ENCODE data around the gene RYR2. TPM values are rescaled to one million over a fixed set of nuclear protein-coding genes. Genes with fewer than 3 reads are reported as not detected.

RYR2 gene
- total RNA-seq, 2 donors from 2014 or later = 0.05 to 0.39 TPM

DNA sequence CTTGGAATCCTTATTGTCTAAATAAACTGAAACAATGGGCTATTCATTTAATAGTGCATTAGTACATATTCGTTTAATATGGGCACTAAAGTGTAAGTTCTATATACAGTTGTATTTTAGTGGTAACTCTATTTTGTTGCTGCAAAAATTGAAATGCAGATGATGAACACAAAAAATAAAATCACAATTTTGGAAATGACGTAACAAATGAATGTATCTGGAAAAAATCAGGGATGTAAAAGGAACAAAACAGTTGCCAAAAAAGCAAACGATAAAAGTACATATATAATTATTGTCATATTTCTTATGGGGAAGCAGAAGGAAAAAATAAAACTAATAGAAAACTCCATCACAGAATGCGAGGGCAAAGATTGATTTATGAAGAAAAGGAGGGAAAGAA, 254.9 kb downstream of the RYR2 start:
- H3K9me3 ChIP-seq (ENCODE audit: control insufficient read depth, low read length, poor library complexity, severe bottlenecking) = no peaks in the 10 kb centered on the region
- Mint-ChIP-seq H3K4me3 (no peak overlapping the region), H3K36me3 (ENCODE audit: low read depth) (no peaks in the 10 kb centered on the region), H3K27me3 (no peaks in the 10 kb centered on the region), H3K4me1 (no peaks in the 10 kb centered on the region), H3K27ac (no peak overlapping the region)
- no peak for ATAC-seq
- DNase-seq = no peak

DNA sequence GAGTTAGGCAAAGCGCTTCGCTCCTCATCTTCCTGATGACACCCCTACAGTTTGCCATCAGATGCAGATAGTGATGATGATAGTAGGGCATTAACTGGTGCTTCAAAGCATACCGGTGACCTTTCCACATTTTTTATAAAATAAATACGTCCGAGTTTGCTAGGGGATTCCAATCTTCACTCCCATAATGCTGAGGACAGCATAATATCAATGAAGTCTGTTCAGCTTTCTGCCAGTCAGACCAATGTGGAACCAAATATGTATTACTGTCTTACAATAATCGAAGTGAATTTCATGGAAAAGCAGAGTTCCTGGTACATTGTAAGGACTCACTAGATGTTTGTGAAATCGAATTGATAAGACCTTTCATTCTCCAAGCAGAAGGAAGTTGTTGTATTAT, 258.7 kb downstream of the RYR2 start:
- Mint-ChIP-seq H3K27ac (no peak overlapping the region), H3K4me1 (no peaks in the 10 kb centered on the region), H3K27me3 (no peaks in the 10 kb centered on the region), H3K36me3 (ENCODE audit: low read depth) (no peaks in the 10 kb centered on the region), H3K4me3 (no peak overlapping the region)
- ATAC-seq (no peak), DNase-seq (no peak)
- no peaks in the 10 kb centered on the region for H3K9me3 ChIP-seq (ENCODE audit: control insufficient read depth, low read length, poor library complexity, severe bottlenecking)

DNA sequence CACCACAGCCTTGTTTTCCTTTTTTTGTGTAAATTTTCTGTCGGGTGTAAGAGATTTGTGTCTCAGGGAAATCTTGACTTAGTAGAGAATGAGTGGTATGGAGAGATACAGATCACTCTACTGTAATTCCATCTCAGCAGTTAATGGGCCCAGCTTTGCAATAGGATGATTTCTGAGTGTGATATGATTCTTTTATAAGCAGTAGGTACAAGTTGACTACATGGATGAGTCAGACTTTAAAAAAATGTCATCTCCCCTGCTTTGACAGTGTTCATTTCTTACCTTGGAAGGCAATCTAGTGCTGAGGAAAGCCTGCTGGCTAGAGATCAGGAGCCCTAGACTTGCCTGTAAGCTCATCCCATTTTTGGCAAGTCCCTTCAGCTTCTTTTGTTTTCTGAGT, 261.9 kb downstream of the RYR2 start:
- no peaks in the 10 kb centered on the region for H3K36me3 Mint-ChIP-seq (ENCODE audit: low read depth)
- H3K4me1 Mint-ChIP-seq = no peaks in the 10 kb centered on the region
- no peak overlapping the region for H3K27ac Mint-ChIP-seq
- H3K4me3 Mint-ChIP-seq = no peak overlapping the region
- no peaks in the 10 kb centered on the region for H3K9me3 ChIP-seq (ENCODE audit: control insufficient read depth, low read length, poor library complexity, severe bottlenecking)
- H3K27me3 Mint-ChIP-seq = no peaks in the 10 kb centered on the region
- ATAC-seq (no peak), DNase-seq (no peak)

DNA sequence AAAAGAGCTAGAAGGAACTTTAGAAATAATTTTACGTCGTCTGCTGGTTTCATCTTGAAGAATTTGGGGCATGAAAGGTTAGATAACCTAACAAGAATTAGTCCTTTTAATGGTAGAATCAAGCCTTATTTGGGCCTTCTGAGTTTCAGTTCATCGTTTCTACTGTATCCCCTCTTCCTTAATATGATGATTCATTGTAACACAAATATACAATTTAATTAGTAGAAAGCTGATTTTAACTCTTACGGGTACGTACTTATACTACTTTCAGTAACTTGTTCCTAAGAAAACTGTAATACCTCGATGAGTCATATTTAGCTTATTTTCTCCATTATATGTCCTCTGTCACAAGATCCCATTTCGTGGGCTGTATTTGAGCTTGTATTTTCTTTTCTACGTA, 264.7 kb downstream of the RYR2 start:
- no peak for DNase-seq
- no peak overlapping the region for H3K27ac Mint-ChIP-seq

GRCh38 chr1:237309595-237310118, 267.7 kb downstream of the RYR2 start:
- peaks cover 4% of the 10 kb centered on the region for H3K9me3 ChIP-seq (ENCODE audit: control insufficient read depth, low read length, poor library complexity, severe bottlenecking)
- no peak overlapping the region for H3K27ac Mint-ChIP-seq
- no peaks in the 10 kb centered on the region for H3K36me3 Mint-ChIP-seq (ENCODE audit: low read depth)
- no peak overlapping the region for H3K4me3 Mint-ChIP-seq
- peaks cover 5% of the 10 kb centered on the region for H3K27me3 Mint-ChIP-seq
- no peaks in the 10 kb centered on the region for H3K4me1 Mint-ChIP-seq
- no peak for DNase-seq
- ATAC-seq = no peak

More for the DNA sequence above, 264.7 kb downstream of the RYR2 start:
- H3K4me1 Mint-ChIP-seq = no peaks in the 10 kb centered on the region
- peaks cover 2% of the 10 kb centered on the region for H3K27me3 Mint-ChIP-seq
- H3K36me3 Mint-ChIP-seq (ENCODE audit: low read depth) = no peaks in the 10 kb centered on the region
- no peak overlapping the region for H3K4me3 Mint-ChIP-seq
- ATAC-seq = no peak
- peaks cover 4% of the 10 kb centered on the region for H3K9me3 ChIP-seq (ENCODE audit: control insufficient read depth, low read length, poor library complexity, severe bottlenecking)

DNA sequence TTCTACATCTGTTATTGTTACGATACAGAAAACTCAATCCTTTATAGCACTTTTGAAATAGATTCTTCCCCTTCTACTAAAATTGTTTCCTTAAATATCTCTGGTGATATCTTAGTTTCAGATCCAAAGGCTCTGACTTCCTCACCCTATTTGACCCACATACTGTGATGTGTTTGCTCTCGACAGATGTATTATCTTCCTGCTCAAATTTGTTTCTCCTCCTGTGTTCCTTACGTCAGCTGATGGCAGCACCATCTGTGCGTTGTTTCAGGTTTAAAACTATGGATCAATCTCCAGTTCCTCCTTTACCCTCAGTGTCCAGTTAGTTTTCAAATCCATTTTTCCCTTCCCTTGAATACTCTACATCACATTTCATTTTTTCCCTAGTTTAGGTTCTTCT, 274.4 kb downstream of the RYR2 start:
- no peak for ATAC-seq

GRCh38 chr1:237318748-237319147, 276.8 kb downstream of the RYR2 start:
- no peaks in the 10 kb centered on the region for H3K9me3 ChIP-seq (ENCODE audit: control insufficient read depth, low read length, poor library complexity, severe bottlenecking)
- Mint-ChIP-seq H3K4me3 (no peak overlapping the region), H3K36me3 (ENCODE audit: low read depth) (no peaks in the 10 kb centered on the region), H3K27ac (no peak overlapping the region), H3K27me3 (no peaks in the 10 kb centered on the region), H3K4me1 (no peaks in the 10 kb centered on the region)
- DNase-seq = no peak
- no peak for ATAC-seq

More for the DNA sequence above, 274.4 kb downstream of the RYR2 start:
- Mint-ChIP-seq H3K4me3 (no peak overlapping the region), H3K36me3 (ENCODE audit: low read depth) (no peaks in the 10 kb centered on the region), H3K27ac (no peak overlapping the region), H3K27me3 (peaks cover 5% of the 10 kb centered on the region), H3K4me1 (no peaks in the 10 kb centered on the region)
- DNase-seq = no peak
- H3K9me3 ChIP-seq (ENCODE audit: control insufficient read depth, low read length, poor library complexity, severe bottlenecking) = no peaks in the 10 kb centered on the region

DNA sequence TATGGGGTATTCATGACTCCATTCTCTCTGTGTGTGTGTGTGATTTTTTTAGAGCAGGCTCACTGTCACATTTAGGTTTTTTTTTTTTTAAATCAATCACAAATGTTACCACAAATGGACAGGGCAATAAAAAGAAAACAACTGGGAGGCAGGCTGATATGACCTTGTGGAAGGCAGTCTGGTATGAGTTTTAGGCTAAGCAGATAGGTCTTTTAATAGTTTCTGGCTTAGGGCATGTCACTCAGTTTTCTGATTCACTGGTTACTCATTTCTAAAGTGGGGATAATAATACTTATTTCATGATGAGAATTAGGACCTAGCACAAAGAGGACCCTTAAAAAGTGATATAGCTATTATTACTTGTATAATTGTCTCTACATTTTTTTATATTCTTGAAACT, 278.9 kb downstream of the RYR2 start:
- no peak for ATAC-seq

GRCh38 chr1:237324226-237324625, 282.2 kb downstream of the RYR2 start:
- no peak for ATAC-seq
- no peak overlapping the region for H3K27ac Mint-ChIP-seq
- H3K4me1 Mint-ChIP-seq = no peaks in the 10 kb centered on the region
- no peaks in the 10 kb centered on the region for H3K36me3 Mint-ChIP-seq (ENCODE audit: low read depth)
- no peak for DNase-seq
- H3K27me3 Mint-ChIP-seq = no peaks in the 10 kb centered on the region
- no peaks in the 10 kb centered on the region for H3K9me3 ChIP-seq (ENCODE audit: control insufficient read depth, low read length, poor library complexity, severe bottlenecking)
- no peak overlapping the region for H3K4me3 Mint-ChIP-seq

More for the DNA sequence above, 278.9 kb downstream of the RYR2 start:
- H3K9me3 ChIP-seq (ENCODE audit: control insufficient read depth, low read length, poor library complexity, severe bottlenecking) = no peaks in the 10 kb centered on the region
- Mint-ChIP-seq H3K4me3 (no peak overlapping the region), H3K36me3 (ENCODE audit: low read depth) (no peaks in the 10 kb centered on the region), H3K4me1 (no peaks in the 10 kb centered on the region), H3K27me3 (no peaks in the 10 kb centered on the region), H3K27ac (no peak overlapping the region)
- no peak for DNase-seq

GRCh38 chr1:237327061-237327460, 285.1 kb downstream of the RYR2 start:
- no peaks in the 10 kb centered on the region for H3K36me3 Mint-ChIP-seq (ENCODE audit: low read depth)
- peaks cover 6% of the 10 kb centered on the region for H3K27me3 Mint-ChIP-seq
- no peaks in the 10 kb centered on the region for H3K4me1 Mint-ChIP-seq
- DNase-seq (no peak), ATAC-seq (no peak)
- H3K4me3 Mint-ChIP-seq = no peak overlapping the region
- H3K27ac Mint-ChIP-seq = no peak overlapping the region
- no peaks in the 10 kb centered on the region for H3K9me3 ChIP-seq (ENCODE audit: control insufficient read depth, low read length, poor library complexity, severe bottlenecking)

GRCh38 chr1:237340892-237341291, 298.9 kb downstream of the RYR2 start:
- Mint-ChIP-seq H3K4me1 (no peaks in the 10 kb centered on the region), H3K27ac (no peak overlapping the region), H3K36me3 (ENCODE audit: low read depth) (no peaks in the 10 kb centered on the region), H3K4me3 (no peak overlapping the region), H3K27me3 (peaks cover 9% of the 10 kb centered on the region)
- ATAC-seq (no peak), DNase-seq (no peak)
- no peaks in the 10 kb centered on the region for H3K9me3 ChIP-seq (ENCODE audit: control insufficient read depth, low read length, poor library complexity, severe bottlenecking)

DNA sequence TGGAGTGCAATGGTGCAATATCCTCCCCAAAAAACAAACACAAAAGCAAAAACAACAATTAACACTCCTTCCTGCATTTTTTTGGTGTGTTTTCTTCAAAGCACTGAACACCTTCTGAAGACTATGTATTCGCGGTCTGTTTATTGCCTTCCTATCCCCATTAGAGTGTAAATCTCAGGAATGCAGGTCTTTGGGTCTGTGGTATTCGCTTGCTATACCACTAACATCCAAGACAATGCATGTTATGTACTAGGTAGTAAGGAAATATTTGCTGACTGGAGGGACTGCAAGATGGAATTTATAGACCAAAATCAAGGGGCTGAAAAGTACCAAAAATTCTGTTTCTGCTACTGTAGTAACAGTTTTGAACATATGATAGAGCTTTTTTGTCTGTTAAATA, 299.4 kb downstream of the RYR2 start:
- Mint-ChIP-seq H3K27me3 (peaks cover 11% of the 10 kb centered on the region), H3K27ac (no peak overlapping the region), H3K4me3 (no peak overlapping the region), H3K4me1 (no peaks in the 10 kb centered on the region), H3K36me3 (ENCODE audit: low read depth) (no peaks in the 10 kb centered on the region)
- no peak for ATAC-seq
- no peaks in the 10 kb centered on the region for H3K9me3 ChIP-seq (ENCODE audit: control insufficient read depth, low read length, poor library complexity, severe bottlenecking)
- no peak for DNase-seq

- no peak overlapping the region for H3K4me3 Mint-ChIP-seq
- ATAC-seq (no peak), DNase-seq (no peak)
- no peak overlapping the region for H3K27ac Mint-ChIP-seq
- H3K4me1 Mint-ChIP-seq = no peaks in the 10 kb centered on the region
- peaks cover 18% of the 10 kb centered on the region for H3K27me3 Mint-ChIP-seq
- H3K36me3 Mint-ChIP-seq (ENCODE audit: low read depth) = peaks cover 2% of the 10 kb centered on the region
- H3K9me3 ChIP-seq (ENCODE audit: control insufficient read depth, low read length, poor library complexity, severe bottlenecking) = no peaks in the 10 kb centered on the region
These were observed 300.7 kb downstream of the RYR2 start for GRCh38 chr1:237342730-237343129.

DNA sequence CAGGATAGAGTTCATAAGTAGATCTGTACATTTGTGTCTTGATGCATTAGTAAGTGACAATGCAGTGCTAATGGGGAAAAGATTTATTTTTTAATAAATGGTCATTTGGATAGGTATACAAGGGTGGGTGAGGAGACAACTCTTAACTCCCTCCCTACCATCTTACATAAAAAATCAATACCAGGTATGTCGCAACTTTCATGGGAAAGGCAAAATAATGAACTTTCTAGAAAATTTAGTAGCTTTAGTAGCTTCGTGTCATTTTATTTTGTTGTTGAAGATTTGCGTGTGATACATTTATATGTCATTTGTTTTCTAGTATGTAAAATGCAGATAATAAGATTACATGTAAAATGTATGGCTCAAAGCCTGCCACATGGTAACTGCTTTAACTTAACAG, 310.8 kb downstream of the RYR2 start:
- Mint-ChIP-seq H3K27ac (no peak overlapping the region), H3K36me3 (ENCODE audit: low read depth) (no peaks in the 10 kb centered on the region), H3K4me3 (no peak overlapping the region), H3K27me3 (peaks cover 10% of the 10 kb centered on the region), H3K4me1 (no peaks in the 10 kb centered on the region)
- ATAC-seq (no peak), DNase-seq (no peak)
- H3K9me3 ChIP-seq (ENCODE audit: control insufficient read depth, low read length, poor library complexity, severe bottlenecking) = no peaks in the 10 kb centered on the region

Measured in T-helper 17 cell (primary cell).